ENCODE results near the gene RAB6A.
A peak's percentile ranks its signal among the peaks of the same experiment; 100 is the strongest.
"Not testable (repeated sequence)": the region's sequence is repeated elsewhere in the genome, so short reads cannot be mapped to it uniquely, and the experiment has no call there.

Gene RAB6A

DNA sequence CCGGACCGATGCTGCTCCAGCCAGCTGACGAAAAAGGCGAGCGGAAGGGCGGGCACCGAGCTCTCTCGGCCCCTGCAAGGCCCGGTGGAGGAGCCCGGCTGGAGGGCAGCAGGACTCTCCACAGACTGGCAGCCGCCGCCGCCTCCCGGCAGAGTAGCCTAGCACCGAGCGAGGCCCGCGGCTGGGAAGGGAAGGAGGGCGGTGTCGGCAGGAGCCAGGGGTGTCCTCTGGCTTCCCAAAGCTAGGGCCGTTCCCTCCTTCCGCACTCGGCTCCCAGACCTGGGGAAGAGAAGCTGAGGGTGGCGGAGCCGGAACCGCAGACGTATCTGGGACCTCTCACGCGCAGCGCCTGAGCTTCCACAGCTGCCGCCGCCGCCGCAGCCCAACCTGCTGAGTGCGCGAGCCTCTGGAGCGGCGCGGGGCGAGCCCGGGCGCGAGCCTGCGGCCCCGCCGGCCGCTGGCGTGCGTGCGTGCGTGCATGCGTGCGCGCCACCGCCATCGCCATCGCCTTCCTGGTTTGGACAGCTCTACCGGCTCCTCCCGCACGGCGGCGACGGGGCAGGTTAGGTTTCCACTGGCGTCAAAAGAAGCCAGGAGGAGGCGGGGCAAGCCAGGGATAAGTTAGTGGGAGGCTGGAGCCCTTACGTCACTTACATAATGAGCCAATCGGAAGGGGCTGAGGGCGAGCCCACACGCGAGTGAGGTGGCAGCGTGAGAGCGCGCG lies at the start of gene RAB6A:
RAB6A (minus strand) TSS at position 396 of the 724 bp plus-strand sequence. CDS start 439 bp downstream, outside the sequence.
- DNase-seq: peak; percentile 100

DNA sequence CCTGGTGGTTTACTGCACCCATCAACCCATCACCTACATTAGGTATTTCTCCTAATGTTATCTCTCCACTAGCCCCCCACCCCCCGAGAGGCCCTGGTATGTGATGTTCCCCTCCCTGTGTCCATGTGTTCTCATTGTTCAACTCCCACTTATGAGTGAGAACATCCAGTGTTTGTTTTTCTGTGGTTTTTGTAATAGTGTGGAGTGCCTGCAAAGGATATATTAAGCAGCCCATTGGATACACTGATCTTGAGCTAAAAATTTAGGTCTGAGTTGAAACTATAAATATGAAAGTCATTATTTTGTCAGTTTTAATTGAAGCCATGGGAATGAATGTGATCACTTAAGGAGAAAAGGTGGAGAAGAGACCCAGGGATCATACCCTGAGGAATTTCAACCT lies 49.8 kb upstream of the RAB6A start:
- DNase-seq: no peak

DNA sequence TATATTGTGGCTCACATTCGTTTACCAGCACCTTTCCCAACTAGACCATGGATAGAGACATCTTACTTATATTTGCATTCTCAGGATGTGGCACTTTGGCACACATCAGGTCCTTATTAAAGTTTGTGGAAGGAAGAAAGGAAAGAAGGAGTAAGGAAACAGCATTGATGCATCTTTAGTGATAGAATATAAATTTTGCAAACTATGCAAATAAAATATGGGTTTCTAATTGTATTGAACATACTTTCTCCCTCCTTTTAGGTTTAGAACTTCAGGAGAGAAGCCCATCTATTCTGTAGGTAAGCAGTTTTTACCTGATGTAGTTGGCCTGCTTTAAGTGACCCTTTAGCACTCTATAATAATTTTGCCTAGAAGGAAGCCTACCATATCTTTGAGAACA lies 47.2 kb upstream of the RAB6A start:
- no peak for DNase-seq

DNA sequence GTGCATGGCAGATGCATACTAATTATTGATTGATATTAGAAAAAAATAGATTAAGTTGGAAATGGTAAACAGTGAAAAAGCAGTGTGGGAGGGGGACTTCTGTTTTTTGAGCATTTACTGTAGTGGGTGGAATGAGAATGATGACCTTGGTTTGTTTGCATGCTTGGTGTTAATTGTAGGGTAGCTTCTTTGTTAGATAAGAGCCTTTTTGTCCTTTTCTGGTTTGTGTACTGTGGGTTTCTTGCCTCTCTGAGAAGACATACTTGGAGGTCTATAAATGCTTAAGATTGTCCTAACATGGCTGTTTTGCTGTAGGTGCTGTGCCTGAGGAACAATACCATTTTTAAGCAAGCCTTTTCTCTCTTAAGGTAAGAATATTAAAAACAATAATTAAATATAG lies 43.8 kb upstream of the RAB6A start:
- no peak for DNase-seq

DNA sequence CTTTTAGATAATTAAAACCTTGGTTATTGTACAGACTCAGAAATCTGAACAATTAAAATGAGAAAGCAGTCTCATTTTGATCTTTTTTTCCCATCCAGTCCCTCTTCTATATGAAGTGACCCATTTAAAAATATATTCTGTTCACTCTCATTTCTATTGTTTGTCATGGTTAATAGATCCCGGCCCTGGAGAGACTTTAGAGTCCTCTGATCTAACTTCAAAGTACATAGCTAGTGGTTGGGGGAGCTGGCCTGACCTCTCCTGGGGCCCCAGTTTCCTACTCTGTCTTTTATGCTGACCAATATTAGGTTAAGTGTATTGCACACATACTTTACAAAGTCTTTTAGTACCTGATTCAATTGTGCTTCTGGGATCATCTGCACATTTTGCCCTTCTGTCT lies 40.3 kb upstream of the RAB6A start:
- DNase-seq: no peak

DNA sequence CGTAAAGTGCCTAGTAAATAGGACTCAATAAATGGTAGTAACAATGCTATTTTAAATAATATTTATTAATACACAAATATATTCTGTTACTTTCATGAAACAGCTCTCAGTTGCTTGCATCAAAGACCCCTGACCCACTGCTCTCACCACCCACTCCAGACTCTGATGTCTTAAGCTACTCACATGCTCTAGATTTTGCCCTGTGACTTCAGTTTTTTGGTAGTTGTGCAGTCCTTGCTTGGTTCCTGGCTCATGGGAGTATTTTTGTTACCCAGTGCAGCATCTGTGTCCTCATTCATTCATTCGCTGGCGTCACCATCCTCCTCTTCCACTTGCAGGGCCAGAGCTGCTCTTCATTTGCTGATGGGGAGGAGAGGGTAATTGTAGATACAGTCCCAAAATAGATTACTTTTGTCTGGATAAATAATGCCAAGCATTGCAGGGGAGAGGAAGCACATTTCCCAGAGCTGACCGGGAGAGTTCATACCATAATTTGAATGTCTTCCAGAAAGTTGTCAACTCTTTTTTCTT lies 39.5 kb upstream of the RAB6A start:
- DNase-seq: no peak

DNA sequence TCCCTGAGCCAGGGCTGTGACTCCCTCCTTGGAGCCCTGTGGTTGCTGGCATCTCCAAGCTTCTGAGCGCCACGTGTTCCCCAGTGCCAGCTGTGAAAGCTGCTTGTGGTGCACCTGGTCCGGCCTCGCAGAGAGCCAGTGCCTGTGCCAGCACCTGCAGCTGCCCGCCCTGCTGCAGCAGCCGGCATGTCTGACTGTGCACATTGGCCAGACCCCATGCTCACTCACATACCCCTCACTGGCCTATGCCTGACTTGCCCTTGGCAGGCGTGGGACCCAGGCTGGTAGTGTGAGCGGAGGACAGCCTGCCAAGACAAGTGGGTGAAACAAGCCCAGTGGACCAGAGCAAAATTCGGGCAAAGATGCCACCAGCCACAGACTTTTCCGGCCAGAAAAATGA lies 36.6 kb upstream of the RAB6A start:
- DNase-seq: no peak

DNA sequence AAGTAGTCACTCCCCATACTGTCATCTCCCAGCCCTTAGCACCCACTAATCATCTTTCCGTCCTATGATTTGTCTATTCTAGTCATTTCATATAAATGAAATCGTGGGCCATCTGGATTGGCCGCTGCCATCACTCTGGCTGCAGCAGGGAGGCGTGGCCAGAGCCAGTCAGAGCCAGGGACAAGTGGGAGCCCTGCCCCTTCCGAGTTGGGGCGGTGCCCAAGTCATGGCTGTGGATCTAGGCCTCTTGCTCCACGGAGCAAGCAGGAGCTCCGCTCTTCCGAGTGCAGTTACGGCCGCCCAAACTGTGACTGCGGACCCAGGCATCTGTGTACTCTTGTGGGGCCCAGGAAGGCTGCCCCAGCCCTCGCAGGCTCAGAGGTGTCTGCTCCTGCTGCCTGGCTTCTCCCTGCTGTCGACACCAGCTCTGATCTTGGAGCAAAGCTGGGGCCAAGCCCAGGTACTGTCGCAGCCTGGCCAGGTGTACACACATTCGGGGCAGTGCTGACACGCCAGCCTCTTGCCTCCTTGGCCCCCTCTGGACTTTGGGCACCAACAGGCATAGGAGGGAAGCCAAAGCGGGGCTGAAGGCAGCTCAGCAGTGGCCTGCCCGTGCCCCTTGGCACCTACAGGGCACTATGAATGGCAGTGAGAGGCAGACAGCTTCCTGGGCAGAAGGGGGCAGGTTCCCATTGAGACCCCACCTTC lies 35.2 kb upstream of the RAB6A start:
- no peak for DNase-seq

DNA sequence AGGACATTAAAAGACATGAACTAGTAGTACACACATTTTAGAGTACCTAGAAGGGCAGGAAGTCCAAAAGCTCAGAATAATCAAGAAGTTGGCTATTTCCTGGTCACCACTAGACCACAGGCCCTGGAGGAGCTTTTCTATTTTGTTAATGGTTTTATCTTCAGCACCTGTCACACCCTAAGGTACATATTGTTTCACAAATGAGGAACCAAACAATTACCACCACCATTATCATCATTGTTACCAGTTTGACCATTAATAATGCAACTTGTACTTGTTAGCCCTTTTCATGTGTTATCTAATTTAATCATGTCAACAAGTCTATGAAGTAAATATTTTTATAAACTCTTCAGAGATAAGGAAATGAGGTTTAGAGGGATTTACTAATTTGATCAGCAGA lies 31.7 kb upstream of the RAB6A start:
- no peak for DNase-seq

DNA sequence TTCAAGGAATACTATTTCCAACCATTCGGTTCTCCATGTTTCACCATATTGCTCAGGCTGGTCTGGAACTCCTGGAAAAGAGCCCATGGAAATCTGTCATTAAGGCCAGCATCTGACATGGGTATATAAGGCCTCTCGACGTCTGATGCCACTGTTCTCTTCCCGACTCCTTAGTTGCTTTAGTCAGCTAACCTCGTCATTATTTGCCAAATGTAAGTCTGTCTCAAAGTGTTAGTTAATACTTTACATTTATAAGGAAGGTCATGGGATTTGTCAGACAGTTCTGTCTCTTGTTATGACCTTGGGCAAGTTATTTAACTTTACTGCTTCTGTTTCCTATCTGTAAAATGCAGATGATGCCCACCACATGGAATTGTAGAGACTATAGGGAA lies 28.4 kb upstream of the RAB6A start:
- no peak for DNase-seq

DNA sequence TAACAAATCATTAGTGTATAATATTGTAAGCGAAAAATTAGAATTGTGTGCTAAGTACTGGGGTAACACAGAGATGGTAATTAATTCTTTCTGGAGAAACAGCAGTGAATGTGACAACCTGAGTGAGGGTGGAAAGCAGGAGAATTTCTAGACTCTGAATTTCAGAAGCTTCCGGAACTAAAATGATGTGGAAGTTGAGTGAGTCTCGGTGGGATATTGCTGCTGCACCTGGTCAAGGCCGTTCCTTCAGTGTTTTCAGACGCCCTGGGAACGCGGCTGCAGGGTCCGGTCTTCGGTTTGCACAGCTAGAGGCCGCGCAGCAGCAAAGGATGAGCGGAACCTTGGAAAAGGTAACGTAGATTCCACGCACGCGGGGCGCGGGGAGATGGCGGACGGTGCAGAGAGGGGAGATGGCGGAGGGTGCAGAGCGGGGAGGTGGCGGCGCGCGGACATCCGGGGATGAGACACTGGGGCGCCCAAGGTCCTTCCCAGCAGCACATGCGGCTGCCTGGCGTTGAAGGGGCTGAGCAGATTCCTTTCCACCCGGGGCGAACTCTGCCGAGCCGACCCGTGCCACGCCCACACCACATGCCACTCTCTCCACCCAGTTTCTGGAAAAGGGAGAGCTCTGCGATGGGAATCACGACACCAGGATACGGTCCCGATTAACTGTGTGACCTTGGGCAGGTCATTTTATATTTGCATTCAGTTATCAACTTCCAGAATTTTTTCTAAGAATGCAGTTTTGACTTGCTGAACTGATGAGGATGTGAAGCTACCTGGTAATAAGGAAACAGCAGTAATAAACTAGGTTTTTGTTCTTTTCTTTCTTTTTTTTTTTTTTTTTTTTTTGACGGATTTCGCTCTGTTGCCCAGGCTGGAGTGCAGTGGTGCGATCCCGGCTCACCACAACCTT lies 27.0 kb upstream of the RAB6A start, which contains the start of gene MRPL48:
MRPL48 (plus strand) TSS at position 232 of the 916 bp plus-strand sequence; CDS start at position 330, 98 bp downstream.
- peak; percentile 94 for DNase-seq

DNA sequence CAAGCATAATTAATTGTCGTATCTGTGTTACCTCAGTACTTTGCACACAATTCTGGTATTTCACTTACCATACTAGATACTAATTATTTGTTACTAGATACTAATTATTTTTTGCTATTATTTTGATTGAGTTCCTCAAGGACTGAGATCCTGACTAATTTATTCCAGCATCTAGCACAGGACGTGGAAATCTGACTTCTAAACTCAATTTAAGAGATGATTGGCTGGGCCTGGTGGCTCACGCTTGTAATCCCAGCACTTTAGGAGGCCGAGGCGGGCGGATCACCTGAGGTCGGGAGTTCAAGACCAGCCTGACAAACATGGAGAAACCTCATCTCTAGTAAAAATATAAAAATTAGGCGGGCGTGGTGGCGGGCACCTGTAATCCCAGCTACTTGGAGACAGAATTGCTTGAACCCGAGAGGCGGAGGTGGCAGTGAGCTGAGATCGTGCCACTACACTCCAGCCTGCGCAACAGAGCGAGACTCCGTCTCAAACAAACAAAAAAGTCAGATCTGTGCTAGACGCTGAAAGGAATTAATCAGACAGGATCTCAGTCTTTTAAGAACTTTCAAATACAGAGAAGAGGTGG lies 26.3 kb upstream of the RAB6A start:
- DNase-seq: no peak

DNA sequence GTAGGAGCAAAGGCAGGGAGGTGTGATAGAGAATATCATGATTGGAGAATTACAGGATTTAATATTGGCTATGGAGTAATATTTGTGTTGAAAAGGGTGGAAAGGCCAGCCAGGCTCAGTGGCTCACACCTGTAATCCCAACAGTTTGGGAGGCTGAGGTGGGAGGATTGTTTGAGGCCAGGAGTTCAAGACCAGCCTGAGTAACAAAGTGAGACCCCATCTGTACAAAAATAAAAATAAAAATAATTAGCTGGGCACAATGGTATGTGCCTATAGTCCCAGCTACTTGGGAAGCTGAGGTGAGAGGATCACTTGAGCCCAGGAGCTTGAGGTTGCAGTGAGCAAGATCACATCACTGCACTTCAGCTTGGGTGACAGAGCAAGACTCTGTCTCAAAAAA lies 24.6 kb upstream of the RAB6A start:
- not testable (repeated sequence) for DNase-seq

DNA sequence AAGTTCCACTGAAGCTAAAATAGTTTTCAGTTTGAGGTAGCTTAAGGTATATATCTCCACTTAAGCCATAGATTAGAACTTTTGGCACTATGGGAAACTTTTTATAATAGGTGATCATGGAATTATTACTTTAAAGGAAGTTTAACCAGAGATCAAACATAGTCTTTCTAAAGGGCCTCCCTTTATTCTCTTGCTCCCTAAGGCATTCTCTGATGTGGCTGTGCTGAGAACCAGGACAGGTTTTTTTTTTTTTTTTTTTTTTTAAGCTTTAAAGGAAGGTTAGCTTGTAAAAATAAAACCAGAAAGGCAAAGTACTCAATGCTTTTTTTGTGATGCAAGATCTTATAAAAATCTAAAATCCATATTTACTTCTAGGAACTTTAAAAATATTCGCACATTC lies 23.9 kb upstream of the RAB6A start:
- no peak for DNase-seq

DNA sequence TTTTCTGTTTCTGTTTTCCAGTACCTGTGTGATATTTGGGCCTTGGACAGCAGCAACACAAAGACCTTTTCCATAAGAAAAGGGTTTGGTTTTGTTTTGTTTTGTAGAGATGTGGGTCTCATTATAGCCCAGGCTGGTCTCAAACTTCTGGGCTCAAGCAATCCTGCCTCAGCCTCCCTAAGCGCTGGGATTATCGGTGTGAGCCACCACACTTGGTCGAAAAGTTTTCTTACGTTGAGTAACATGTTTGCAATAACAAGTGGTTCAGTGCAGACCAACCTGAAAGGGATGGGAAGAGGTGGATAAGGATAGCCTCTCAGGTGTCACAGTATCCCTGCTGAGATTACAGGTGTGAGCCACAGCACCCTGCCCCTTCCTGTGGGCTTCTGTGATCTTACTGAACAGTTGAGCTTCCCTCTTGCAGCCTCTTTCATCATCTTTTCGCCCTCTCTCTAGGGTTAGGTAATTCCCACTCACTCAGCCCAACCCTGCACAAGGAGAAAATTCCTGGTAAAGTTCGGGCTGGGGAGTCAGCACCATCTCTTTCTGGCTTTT lies 23.3 kb upstream of the RAB6A start:
- DNase-seq: no peak

DNA sequence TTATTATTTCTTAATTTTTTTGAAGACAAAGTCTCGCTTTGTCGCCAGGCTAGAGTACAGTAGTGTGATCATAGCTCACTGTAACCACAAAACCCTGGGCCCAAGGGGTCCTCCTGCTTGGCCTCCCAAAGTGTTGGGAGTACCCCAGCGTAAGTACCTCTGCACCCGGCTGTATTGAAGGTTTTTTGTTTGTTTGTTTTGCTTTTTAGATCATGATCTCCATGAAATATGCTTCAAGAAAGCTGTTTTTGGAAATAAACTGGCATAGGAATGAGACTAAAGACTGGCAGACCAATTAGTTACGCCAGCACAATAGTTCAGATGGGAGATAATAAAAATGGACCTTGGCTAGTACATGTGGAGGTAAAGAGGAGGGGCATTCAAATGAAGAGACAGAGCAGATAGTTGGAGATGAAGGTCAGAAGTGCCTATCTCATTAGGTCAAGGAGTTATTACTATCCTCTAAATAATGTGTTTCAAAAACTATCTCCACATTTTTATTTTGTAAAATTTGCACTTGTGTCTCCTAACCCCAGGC lies 22.7 kb upstream of the RAB6A start:
- DNase-seq: no peak

DNA sequence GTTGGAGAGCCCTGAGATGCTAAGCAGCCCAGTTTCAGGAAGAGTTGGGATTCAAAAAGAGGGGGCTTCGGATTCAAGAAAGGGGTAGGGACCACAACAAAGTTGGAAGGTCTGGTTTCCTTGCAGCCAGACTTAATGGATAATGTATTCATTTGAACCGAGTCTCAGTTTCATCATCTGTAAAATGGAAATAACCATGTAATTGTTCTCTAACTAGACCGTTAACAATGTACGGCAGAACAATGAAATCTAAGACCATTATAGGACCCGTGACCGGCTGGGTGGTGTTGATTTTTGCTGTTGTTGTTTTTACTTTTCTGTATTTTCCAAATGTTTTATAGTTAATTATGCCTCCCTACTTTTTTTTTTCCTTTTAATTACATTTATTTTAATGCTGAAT lies 20.4 kb upstream of the RAB6A start:
- no peak for DNase-seq

DNA sequence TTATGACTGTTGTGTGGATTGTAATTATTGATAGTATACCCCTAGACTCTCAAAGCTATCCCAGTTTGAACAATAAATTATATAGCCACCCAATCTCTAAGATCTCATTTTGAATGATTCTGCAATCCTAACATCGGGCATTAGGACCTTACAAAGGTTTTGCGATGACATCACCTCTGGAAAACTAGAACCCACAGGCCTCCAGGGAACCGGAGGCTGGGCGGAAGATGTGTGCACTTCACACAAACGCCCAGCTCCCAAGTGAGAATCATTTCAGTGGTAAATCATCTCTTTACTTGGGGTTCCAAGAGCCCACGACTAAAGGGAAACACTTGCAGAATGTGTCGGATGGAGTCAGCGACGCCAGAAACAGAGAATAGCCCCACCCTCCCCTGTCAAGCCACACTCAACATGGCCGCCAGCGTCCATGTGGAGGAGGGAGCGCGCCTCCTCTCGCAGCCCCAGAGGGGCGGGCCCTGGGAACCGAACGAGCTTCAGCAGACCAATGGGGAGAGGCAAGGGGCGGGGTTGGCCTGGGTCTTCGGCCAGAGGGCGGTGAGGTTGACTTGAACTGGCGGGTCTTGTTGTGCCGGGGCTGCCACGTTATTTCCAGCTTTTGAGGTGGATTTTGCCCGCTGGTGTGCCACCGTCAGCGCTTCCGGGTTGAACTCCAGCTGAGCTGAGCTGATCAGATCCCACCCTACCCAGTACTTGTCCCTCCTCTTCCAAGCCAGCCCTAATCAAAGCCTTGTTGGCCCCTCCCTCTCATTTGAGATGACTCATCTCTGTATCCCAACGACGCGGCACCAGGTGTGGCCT lies 18.4 kb upstream of the RAB6A start:
- DNase-seq: peak; percentile 99

DNA sequence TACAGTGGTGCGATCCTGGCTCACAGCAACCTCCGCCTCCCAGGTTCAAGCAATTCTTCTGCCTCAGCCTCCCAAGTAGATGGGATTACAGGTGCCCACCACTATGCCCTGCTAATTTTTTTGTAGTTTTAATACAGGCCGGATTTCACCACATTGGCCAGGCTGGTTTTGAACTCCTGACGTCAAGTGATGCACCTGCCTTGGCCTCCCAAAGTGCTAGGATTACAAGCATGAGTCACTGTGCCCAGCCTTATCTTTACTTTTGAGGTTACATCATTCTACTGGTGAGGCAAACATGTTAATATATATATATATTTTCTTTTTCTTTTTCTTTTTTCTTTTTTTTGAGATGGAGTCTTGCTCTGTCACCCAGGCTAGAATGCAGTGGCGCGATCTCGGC lies 9.9 kb upstream of the RAB6A start:
- not testable (repeated sequence) for DNase-seq

DNA sequence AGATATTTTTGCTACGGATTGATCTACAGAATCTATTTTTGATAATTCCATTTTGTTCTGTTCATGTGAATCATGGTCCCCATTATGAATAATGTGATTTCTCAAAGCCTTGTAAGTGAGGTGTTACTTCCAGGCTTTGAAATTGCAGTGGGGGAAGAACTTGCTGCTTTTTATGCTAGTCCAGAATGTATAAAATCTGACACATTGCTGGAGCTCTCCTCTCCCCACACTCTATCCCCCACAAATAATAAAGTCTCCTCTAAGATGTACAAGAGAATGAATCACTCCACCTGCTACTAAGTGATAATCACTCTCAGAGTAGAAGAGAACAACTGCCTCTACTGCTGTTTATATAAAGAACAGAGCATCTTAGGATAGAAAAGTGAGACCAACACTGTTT lies 5.9 kb upstream of the RAB6A start:
- no peak for DNase-seq

DNA sequence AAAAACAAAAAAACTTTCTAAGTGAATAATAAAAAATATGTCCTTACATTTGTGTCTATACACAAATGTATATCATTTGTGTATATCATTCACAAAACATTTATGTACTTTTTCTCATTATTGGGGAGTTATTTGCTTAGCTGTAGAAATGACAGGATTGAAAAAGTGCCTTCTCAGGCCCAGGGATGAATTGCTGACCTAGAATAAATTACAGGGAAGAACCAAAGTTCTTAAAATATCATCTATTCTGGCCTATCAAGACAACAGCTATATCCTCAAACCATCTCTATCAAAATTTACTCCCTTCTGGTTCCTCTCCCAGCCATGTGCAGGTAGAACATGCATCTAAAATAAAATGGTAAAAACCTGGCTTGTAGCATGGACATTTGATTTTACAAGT lies 1.9 kb upstream of the RAB6A start:
- no peak for DNase-seq
